WTC11 (cell line): ENCODE results near the gene FILIP1L. TPM values are rescaled to one million over a fixed set of nuclear protein-coding genes. Genes with fewer than 3 reads are reported as not detected.

Experiments
- ATAC-seq: fragments of 200-7000 bp; cut with Tn5 transposase; 2 replicates; pipeline ENCODE4 v1.10.0; 2021; ENCODE audit warnings: mild to moderate bottlenecking, moderate library complexity
- CTCF ChIA-PET: fragments of 300-600 bp; sonication (Branson Sonifier 250); formaldehyde crosslinking; loops from one replicate; lab custom pipeline; 2021; ENCODE audit warnings: antibody characterized with exemption; lab: Charles Lee
- POLR2A ChIA-PET: fragments of 350-600 bp; sonication (Branson Sonifier 250); formaldehyde crosslinking; loops from one replicate; lab custom pipeline; 2021; ENCODE audit warnings: antibody characterized with exemption; lab: Charles Lee
- DNase-seq: peaks from one replicate; pipeline ENCODE4 v3.0.0; 2021; ENCODE audit warnings: low spot score
- H3K27ac Mint-ChIP-seq: 2 replicates; pipeline ENCODE4 v1.8.0; 2021; ENCODE audit warnings: mixed read lengths
- H3K27me3 Mint-ChIP-seq: 2 replicates; pipeline ENCODE4 v1.8.0; 2021; ENCODE audit warnings: low read depth, mild to moderate bottlenecking, moderate library complexity, mixed read lengths
- H3K36me3 Mint-ChIP-seq: 2 replicates; pipeline ENCODE4 v1.8.0; 2021; ENCODE audit warnings: mixed read lengths
- H3K4me1 Mint-ChIP-seq: 2 replicates; pipeline ENCODE4 v1.8.0; 2022; ENCODE audit warnings: mixed read lengths
- H3K4me3 Mint-ChIP-seq: 2 replicates; pipeline ENCODE4 v1.8.0; 2021; ENCODE audit warnings: mild to moderate bottlenecking, moderate library complexity, mixed read lengths
- H3K9me3 Mint-ChIP-seq: 2 replicates; pipeline ENCODE4 v1.8.0; 2021; ENCODE audit warnings: mixed read lengths
- AFF4 ChIP-seq: sonication (generic); formaldehyde crosslinking; IDR thresholded peaks from 2 replicates; pipeline ENCODE4 v1.8.1; 2023; ENCODE audit warnings: mild to moderate bottlenecking, missing genetic modification reagents, borderline replicate concordance
- ATF3 ChIP-seq: sonication (generic); formaldehyde crosslinking; conservative IDR thresholded peaks from 2 replicates; pipeline ENCODE4 v1.8.1; 2022; ENCODE audit warnings: mild to moderate bottlenecking, missing genetic modification reagents
- CREM ChIP-seq: sonication (generic); formaldehyde crosslinking; IDR thresholded peaks from 2 replicates; pipeline ENCODE4 v1.8.1; 2022; ENCODE audit warnings: mild to moderate bottlenecking, missing genetic modification reagents, moderate library complexity
- ERG ChIP-seq: fragments of 250-450 bp; sonication (Bioruptor Pico); IDR thresholded peaks from 2 replicates; pipeline ENCODE4 v1.8.0; 2021; ENCODE audit warnings: mild to moderate bottlenecking
- ESRRA ChIP-seq: sonication (generic); formaldehyde crosslinking; IDR thresholded peaks from 2 replicates; pipeline ENCODE4 v1.8.1; 2022; ENCODE audit warnings: mild to moderate bottlenecking, missing genetic modification reagents, borderline replicate concordance
- GRHL2 ChIP-seq: fragments of 250-450 bp; sonication (Bioruptor Pico); IDR thresholded peaks from 2 replicates; pipeline ENCODE4 v1.8.0; 2022; ENCODE audit warnings: mild to moderate bottlenecking, moderate library complexity; ENCODE audit not compliant: insufficient replicate concordance, severe bottlenecking
- IRF1 ChIP-seq: sonication (generic); formaldehyde crosslinking; IDR thresholded peaks from 2 replicates; pipeline ENCODE4 v1.8.0; 2023; ENCODE audit warnings: missing genetic modification reagents
- MLX ChIP-seq: sonication (generic); formaldehyde crosslinking; IDR thresholded peaks from 2 replicates; pipeline ENCODE4 v1.8.1; 2023; ENCODE audit warnings: mild to moderate bottlenecking, missing genetic modification reagents, moderate library complexity
- NFE2L1 ChIP-seq: sonication (generic); formaldehyde crosslinking; IDR thresholded peaks from 2 replicates; pipeline ENCODE4 v1.8.1; 2023; ENCODE audit warnings: missing genetic modification reagents
- NR1H2 ChIP-seq: sonication (generic); formaldehyde crosslinking; IDR thresholded peaks from 2 replicates; pipeline ENCODE4 v1.9.0; 2021; ENCODE audit warnings: mild to moderate bottlenecking, moderate library complexity, missing genetic modification reagents
- OVOL2 ChIP-seq: fragments of 250-450 bp; sonication (Bioruptor Pico); IDR thresholded peaks from 2 replicates; pipeline ENCODE4 v1.9.0; 2021; ENCODE audit warnings: mild to moderate bottlenecking, borderline replicate concordance
- PRDM15 ChIP-seq: sonication (generic); formaldehyde crosslinking; IDR thresholded peaks from 2 replicates; pipeline ENCODE4 v1.8.0; 2022; ENCODE audit warnings: missing genetic modification reagents
- SMAD4 ChIP-seq: sonication (generic); formaldehyde crosslinking; IDR thresholded peaks from 2 replicates; pipeline ENCODE4 v1.8.0; 2022; ENCODE audit warnings: mild to moderate bottlenecking, missing genetic modification reagents
- ZNF219 ChIP-seq: sonication (generic); formaldehyde crosslinking; IDR thresholded peaks from 2 replicates; pipeline ENCODE4 v1.8.0; 2023; ENCODE audit warnings: missing genetic modification reagents, mild to moderate bottlenecking, borderline replicate concordance
- ZNF263 ChIP-seq: sonication (generic); formaldehyde crosslinking; IDR thresholded peaks from 2 replicates; pipeline ENCODE4 v1.8.1; 2022; ENCODE audit warnings: low read depth, mild to moderate bottlenecking, moderate library complexity, missing genetic modification reagents
- ZNF532 ChIP-seq: fragments of 250-450 bp; sonication (Bioruptor Pico); IDR thresholded peaks from 2 replicates; pipeline ENCODE4 v1.9.0; 2021; ENCODE audit warnings: mild to moderate bottlenecking, borderline replicate concordance
- ZSCAN18 ChIP-seq: fragments of 250-450 bp; sonication (Bioruptor Pico); IDR thresholded peaks from 2 replicates; pipeline ENCODE4 v2.1.2; 2022; ENCODE audit warnings: mild to moderate bottlenecking, moderate library complexity
- total RNA-seq: library from RNA; stranded (reverse); gene quantifications from 3 replicates; pipeline ENCODE4 v1.2.3, GENCODE V29; 2021

The FILIP1L gene
- total RNA-seq, 1 experiment from 2014 or later: 0.17 TPM

- TF ChIP-seq IRF1 (CRISPR knock-in tag): no peak
- TF ChIP-seq AFF4: no peak
- no peak for TF ChIP-seq ERG (CRISPR knock-in tag)
- no peak for TF ChIP-seq SMAD4 (CRISPR knock-in tag)
- no peak for TF ChIP-seq ZSCAN18 (CRISPR knock-in tag)
Measured at GRCh38 chr3:99795573-99795972, 318.7 kb downstream of the FILIP1L start (continued).

- Mint-ChIP-seq H3K27ac (no peak overlapping the region), H3K27me3 (no peaks in the 10 kb centered on the region), H3K4me3 (no peak overlapping the region), H3K9me3 (0 out of 2 replicates have a peak, but pooled peaks cover 3% of the 10 kb centered on the region), H3K4me1 (no peaks in the 10 kb centered on the region), H3K36me3 (no peaks in the 10 kb centered on the region)
- no peak for ATAC-seq
- DNase-seq: no peak
- ChIA-PET CTCF (no interaction called here), POLR2A (no interaction called here)
- TF ChIP-seq ZNF263 (CRISPR knock-in tag) (no peak), ZNF532 (CRISPR knock-in tag) (no peak), OVOL2 (CRISPR knock-in tag) (no peak), GRHL2 (CRISPR knock-in tag) (no peak), PRDM15 (no peak), ATF3 (CRISPR knock-in tag) (no peak), CREM (no peak), MLX (CRISPR knock-in tag) (no peak), ZNF219 (no peak), NFE2L1 (CRISPR knock-in tag) (no peak), ESRRA (CRISPR knock-in tag) (no peak), NR1H2 (CRISPR knock-in tag) (no peak)
Measured at GRCh38 chr3:99794485-99794884, 319.8 kb downstream of the FILIP1L start.
